PFSK-1 (cell line): Measurements from ENCODE around the gene WDR35.

Source experiments
- POLR2AphosphoS5 ChIP-seq: IDR thresholded peaks from 2 replicates; pipeline ENCODE4 v1.6.1; 2012; ENCODE audit warnings: low read depth, mild to moderate bottlenecking, control low read depth, low read length, moderate library complexity
- REST ChIP-seq, 2 experiments: IDR thresholded peaks; 2 replicates each; pipeline versions ENCODE4 v1.6.1 to v1.8.0; 2011 to 2012; ENCODE audit warnings: low read depth in 2 of 2, low read length in 2 of 2, control low read depth in 1 of 2, inconsistent platforms in 1 of 2, mild to moderate bottlenecking in 1 of 2, moderate library complexity in 1 of 2; ENCODE audit not compliant: insufficient read depth in 1 of 2
- TAF1 ChIP-seq: IDR thresholded peaks from 2 replicates; pipeline ENCODE4 v1.6.1; 2012; ENCODE audit warnings: low read length, control low read depth, borderline replicate concordance; ENCODE audit not compliant: insufficient read depth

- TF ChIP-seq REST (IDR thresholded peaks at IDR 0.05; ENCODE audit: insufficient read depth in 1 of 2, low read depth in 2 of 2, low read length in 2 of 2) (no peak), TAF1 (no peak), POLR2AphosphoS5 (no peak)
Observed at GRCh38 chr2:19864381-19864780, 125.5 kb downstream of the WDR35 start.
